Body of pancreas (tissue), 4 donors: ENCODE results near the gene DYNLT2.

Source experiments
- CTCF ChIP-seq, 7 experiments: fragments of 450-650 bp in 4 of 7; fragments of 200-600 bp in 3 of 7; sonication (generic) in 3 of 7; IDR thresholded peaks; one replicate each; pipeline ENCODE4 v1.5.1; 2016 to 2019; ENCODE audit warnings: antibody characterized with exemption in 7 of 7
- POLR2A ChIP-seq, 3 donors: fragments of 450-650 bp; IDR thresholded peaks; one replicate each; pipeline ENCODE4 v1.6.1; 2016; ENCODE audit warnings: antibody characterized with exemption in 3 of 3, mild to moderate bottlenecking in 2 of 3

- TF ChIP-seq CTCF (IDR thresholded peaks at IDR 0.05) (no peak), POLR2A (IDR thresholded peaks at IDR 0.05) (no peak)
Measured at GRCh38 chr6:169709293-169709692, 42.1 kb downstream of the DYNLT2 start.
